HG03342 (cell line): Measurements from ENCODE around the gene CLDN7.
"Not testable (repeated sequence)": the region's sequence is repeated elsewhere in the genome, so short reads cannot be mapped to it uniquely, and the experiment has no call there.

ENCODE experiments used
- ATAC-seq: cut with Tn5 transposase; IDR thresholded peaks from one replicate; pipeline ENCODE4 v1.9.1; 2021; ENCODE audit warnings: mild to moderate bottlenecking, moderate library complexity; ENCODE audit not compliant: unreplicated experiment

CLDN7 gene

DNA sequence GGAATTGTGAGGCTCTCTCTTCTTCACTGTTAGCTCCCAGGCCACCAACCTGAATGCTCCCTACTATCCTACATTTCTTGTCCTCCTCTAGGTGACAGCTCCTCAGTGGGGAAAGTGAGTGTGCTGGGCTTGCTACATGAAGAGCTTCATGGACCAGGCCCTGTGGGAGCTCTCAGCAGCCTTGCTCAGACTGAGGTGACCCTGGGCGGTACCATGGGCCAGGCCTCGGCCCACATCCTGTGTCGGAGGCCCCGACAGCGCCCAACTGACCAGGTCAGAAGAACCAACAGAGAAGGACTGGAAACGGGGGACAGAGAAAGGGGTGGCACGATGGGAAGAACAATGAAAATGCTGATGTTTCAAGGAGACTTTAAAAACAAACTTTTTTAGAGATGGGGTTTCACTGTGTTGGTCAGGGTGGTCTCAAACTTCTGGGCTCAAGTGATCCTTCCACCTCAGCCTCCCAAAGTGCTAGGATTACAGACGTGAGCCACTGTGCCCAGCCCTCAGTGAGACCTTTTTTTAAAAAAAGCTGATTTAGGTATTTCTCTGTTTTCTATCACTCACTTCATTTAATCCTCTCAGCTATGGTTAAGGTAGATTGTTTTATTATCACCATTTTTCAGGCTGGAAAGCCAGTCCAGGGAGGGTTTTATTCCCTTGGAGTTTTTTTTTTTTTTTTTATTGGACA lies 5.4 kb downstream of the CLDN7 start:
- ATAC-seq: no peak

DNA sequence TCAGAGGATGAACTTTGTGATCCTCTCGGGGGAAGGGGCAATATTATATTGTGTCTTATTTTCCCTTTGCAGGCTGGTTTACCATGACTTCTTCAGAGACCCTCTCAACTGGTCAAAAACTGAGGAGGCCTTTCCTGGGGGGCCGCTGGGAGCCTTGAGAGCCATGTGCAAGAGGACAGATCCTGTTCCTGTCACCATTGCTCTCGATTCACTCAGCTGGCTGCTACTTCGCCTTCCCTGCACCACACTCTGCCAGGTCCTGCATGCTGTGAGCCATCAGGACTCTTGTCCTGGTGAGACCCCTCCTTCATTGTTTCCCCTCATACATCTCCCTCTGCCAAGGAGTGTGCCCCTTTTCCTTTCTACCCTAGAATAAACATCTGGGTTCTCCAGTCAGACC lies 7.8 kb downstream of the CLDN7 start:
- no peak for ATAC-seq

DNA sequence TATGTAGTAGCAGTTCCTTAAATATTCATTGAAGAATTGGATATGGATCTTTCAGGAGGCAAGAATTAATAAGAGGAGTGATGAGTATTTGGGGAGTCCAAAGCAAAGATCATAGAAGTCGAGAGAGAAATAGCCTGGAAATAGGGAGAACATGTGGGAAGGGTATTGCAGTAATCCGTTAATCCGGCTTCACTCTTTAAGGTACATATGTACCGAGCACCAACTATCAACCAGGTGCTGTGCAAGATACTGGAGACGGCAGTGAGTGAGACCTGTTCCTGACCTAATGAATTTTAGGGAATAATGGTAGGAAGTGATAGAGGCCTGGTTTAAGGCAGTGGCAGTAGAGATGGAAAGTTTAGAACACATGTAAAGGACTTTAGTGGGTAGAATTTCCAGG lies 9.2 kb downstream of the CLDN7 start:
- ATAC-seq: no peak

DNA sequence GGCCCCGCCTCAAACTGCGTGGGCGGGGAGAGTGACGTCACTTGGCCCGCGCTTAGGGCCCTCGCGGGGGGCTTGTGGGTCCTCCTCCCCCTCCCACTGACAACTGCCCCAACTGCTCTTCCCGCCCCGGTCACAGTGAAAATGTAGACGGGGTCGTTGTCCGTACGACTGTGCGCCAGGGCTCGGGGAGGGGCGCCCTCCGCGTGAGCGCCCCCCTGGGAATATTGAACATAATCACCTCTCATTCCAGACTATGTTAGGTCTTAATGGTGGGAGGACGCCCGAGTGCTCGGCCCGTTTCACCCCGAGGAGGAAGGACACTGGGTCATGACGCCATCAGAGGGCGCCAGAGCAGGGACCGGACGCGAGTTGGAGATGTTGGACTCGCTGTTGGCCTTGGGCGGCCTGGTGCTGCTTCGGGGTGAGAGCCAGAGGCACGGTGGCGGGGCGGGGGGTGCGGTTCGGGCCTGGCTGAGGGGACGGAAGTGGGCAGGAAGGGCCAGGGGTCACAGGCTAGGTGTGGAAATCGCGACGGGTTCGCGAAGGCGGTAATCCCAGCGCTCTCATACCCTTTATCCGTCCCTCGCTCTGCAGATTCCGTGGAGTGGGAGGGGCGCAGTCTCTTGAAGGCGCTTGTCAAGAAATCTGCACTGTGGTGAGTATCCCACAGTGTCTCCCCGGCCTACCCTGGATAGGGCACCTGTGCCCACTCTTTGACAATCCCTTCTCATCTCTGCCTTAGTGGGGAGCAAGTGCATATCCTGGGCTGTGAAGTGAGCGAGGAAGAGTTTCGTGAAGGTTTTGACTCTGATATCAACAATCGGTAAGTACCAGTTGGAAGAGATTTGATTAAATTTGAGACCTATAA lies 9.9 kb downstream of the CLDN7 start, which contains the start of gene ELP5:
ELP5 (plus strand) TSS at position 40 of the 868 bp plus-strand sequence; CDS start at position 376, 336 bp downstream.
- ATAC-seq: peak; percentile 49

DNA sequence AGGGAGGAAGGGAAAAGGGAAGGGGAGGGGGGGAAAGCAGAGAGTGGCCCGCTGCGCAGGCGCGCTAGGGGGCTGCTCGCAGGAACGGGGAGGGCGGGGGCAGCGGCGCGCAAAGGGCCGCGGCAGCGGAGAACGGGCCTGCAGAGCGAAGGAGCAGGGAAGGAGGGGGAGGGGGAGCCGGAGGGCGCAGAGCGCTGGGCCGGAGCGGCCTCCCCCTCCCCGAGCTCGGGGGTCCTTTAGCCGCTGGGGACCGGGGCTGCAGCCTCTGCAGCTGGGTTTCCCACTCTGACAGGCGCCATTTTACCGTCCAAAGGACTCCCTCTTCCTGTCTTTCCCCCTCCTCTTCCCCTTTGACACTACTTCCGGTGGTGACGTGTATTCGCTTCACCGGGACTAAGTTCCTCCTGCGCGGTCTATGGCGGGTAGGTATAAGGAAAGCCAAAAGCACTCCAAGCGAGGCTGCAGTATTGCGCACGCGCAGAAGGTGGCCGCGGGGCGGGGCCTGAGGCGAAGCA lies 10.6 kb downstream of the CLDN7 start, which contains the start of gene CTDNEP1:
CTDNEP1 (minus strand) TSS at position 74 of the 515 bp plus-strand sequence. CDS start 438 bp downstream, outside the sequence.
- peak; percentile 74 for ATAC-seq

DNA sequence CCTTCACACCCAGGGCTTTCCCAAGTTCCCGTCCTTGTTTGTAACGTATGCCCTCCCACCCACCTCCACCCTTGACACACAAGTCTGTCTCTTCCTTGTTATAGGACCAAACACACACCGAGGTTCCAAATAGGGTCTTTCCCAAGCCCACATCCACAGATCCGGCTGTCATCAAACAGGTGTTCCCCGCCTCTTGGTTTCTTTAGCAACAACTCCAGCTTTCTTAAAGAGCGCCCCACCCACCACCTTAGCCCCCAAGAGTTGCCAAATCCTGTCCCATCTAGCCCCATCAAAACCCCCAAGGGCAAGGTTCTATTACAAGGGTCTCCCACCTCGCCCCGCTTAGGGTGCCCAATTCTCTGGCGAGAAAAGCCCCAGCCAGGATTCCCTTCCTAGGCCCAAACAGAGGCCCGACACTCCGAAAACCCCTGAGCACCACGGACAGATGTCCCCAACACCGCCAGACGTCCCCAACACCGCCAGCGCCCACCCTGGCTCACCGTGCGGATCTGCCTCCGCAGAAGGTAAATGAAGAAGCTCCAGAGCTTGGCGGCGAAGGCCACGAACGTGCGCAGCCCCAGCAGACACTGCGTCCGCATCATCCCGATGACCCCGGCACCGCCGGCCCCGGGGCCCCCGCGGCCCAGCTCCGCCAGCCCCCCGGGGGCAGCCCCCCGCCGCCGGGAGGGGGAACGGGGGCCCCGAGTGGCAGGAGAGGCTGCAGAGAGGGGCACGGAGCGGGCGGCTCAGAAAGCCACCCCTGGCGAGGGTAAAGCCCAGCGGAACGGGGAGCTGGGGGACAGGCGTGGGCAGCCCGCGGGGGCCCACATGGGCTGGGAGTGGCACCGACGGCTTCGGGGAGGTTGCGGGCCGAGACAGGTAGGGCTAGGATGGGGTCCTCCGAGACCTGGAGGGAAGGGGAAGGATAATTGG lies 11.3 kb downstream of the CLDN7 start:
- ATAC-seq: no peak

DNA sequence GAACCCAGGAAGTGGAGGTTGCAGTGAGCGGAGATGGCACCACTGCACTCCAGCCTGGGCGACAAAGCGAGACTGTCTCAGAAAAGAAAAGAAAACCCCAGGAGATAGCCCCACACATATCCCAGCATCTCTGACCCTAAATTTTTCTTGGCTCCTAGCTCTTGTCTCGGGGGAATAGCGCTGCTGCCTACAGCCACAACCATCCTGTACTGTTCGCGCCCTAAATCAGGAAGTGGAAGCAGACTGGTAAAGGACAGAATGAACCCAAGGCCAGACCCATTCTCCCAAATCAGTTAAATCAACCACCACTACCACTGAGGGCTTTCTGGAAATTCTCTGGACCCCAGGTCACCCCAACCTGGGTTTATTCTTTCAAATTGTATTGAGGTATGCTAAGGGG lies 12.4 kb downstream of the CLDN7 start:
- ATAC-seq: no peak

DNA sequence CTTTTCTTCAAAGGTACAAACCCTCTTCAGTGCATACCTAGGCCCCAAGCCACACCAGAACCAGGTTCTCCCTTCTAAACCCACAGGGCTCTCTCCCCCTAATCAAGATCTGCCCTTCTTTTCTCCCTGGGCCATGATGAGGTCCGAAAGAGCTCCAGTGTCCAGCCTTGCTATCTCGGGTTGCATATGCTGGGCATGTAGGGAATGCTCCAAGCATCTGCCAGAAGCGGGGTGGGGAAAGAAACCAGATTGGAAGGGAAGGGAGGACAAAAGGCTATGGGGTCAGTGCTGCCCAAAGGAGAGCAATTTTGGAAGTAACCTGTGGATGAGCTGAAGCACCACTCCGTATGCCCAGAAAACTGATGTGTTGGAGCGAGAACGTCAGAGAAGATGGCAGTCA lies 13.1 kb downstream of the CLDN7 start:
- no peak for ATAC-seq

DNA sequence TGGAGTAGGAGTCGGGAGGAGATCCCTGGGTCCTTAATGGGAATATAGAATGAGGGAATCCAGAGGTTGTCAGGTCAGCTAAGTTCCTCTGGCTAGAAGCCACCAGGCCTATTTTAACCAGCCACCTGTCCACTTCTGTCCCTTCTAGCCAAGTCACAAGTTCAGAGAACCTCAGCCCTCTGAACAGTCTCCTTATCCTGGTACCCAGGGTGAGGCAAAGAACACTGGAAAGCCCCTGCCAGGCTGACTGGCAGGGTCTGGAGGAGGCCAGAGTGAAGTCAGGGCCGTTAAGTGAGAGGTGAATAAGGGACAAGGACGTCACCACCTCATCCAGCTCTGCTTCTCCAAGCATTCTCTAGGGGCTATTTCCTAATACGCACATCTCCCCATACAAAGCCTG lies 13.5 kb downstream of the CLDN7 start:
- ATAC-seq: no peak

DNA sequence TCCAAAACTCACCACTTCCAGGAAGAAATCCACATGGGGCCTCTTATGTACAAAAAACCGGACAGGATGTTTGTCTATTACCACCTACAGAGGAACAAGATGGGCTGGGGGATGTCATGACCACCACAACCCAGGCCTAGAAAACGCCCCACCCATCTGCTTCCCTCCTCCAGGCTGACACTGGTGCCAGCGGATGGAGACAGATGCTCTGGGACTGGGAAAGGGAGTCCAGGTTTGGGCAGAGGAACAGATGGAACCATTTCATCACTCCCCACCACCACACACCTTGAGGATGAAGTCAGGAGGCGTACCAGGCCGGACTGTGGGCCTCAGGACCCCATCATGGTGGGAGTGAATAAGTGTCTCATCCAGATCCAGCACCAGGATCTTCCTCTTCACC lies 15.5 kb downstream of the CLDN7 start:
- ATAC-seq: no peak

DNA sequence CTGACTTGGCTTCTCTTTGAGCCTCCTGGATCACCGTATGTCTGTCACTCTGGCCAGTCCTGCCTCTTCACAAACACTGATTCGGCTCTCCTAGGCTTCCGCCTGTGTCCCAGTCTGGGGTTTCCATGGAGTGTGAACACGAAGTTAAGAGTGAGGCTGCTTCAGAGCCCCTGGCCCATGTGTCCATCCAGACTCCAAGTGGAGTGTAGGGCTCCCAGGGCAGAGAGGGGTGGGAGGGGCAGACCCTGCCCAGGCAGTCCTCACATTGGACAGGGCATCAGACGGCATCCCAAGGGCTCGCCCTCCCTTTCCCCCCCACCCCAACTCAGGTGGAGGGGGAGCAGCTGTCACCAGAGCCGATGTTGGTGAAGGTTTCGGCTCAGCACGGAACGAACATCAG lies 18.4 kb downstream of the CLDN7 start:
- not testable (repeated sequence) for ATAC-seq

DNA sequence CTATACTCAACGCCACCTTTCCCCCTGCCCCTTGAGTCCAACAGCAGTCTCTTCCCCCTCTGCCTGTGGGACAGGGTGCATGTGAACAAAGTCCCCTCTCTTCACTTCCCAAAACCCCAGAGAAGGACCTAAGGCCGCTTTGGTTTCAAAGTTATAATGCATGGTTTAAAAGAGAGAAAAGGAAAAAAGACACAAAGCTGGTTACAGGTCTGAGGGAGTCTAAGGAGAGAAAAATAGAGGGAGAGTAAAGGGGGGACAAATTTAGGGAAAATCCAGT lies 18.9 kb downstream of the CLDN7 start:
- ATAC-seq: no peak

DNA sequence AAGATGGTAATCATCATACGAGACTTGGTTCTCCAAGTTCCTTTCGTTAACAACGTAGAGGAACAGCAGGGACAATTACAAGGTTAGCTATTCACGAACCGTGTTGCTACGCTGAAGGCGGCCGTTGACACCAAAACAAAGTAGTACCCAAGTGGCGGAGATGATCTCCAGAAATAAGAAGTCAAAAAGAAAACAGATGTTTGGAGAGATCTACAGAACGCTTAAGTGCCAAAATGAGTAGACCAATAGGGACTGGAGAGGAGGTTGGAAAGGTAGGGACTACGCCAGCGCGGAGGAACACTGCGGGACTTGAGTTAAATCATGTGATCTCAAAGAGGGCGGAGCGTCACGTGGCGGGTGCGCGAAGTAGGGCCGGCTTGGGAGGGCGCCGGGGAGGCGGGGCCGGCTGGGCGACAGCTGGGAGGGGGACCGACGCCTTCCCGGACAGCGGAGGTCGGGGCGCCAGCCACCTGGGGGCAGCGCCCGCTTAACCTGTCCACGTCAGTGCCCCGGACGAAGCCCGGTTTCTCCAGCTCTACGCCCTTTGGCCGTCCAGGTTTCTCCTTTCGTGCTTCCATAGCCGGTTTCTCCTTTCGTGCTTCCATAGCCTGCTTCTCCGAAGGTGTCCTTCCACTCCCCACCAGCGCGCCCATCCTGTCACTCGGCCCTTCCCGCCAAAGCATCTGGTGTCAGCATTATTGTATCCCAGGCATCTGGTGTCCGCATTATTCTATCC lies 19.4 kb downstream of the CLDN7 start:
- peak; percentile 39 for ATAC-seq

DNA sequence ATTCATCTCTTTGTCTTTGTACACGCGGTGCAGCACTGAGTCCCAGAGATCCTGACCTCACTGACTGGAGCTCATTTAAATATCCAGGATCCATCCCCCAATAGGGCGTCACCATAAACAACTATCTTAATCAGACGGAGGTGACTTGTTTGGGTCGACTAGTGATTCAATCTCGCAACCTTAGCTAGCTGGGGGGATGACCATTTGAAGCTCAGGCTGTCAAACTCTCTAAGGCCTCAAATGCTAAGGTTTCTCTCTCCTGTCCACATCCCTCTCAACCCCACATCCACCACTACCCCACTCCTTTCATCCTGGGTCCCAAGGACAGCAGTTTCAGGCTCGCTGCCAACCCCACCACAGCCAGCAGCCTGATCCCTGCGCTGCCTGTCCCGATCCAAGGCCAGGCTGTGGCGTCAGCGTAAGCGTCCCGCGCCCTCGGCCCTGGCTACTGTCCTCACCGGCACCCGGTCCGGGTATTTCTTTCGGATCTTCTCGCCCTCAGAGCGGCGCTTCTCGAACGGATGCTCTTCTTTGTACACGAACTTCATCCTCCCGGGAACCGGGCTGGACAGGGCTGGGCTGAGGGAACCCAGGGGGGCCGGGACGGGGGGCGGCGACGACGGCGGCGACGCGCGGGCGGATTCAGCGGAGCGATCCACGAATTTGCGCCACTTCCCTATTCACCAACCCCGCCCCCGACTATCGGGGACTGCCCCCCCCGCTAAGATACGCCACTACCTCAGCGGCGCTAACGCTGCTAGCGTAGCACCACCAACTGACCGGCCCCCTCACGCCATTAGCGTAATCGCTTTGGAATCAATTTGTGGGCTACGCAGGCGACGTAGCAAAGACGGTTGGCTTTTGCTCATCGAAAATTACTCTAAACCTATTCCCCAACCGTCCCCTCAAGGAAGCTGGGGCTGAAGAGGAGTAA lies 20.2 kb downstream of the CLDN7 start, which contains the start of gene GABARAP:
GABARAP (minus strand) TSS at position 667 of the 934 bp plus-strand sequence; CDS start at position 548, 119 bp downstream.
- peak; percentile 28 for ATAC-seq

DNA sequence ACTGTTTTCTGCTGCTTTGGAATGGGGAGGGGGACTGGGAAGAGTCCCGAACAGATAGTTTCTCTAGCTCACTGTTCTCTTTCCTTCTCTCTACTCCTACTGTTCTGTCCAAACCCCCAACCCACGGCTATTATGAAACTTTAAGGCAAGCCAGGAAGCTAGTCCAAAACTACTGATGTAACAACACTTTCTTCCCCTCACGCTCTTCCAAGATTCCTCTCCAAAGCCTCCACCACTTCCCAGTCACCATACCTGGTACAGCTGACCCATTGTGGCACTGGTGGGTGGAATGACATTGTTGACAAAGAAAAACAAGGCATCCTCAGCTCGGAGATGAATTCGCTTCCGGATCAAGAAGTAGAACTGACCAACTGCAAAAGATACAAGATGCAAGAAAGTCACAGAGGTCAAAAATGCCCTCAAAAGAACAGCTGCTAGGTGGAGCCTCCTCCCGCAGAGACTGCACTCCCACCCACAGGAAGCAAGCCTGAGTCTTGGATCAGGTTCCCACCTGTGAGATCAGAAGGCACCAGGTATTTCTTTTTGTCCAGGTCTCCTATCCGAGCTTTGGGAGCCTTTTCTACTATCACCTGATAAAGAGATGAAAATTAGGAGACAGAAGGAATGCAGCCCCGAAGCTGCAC lies 21.1 kb downstream of the CLDN7 start:
- no peak for ATAC-seq

DNA sequence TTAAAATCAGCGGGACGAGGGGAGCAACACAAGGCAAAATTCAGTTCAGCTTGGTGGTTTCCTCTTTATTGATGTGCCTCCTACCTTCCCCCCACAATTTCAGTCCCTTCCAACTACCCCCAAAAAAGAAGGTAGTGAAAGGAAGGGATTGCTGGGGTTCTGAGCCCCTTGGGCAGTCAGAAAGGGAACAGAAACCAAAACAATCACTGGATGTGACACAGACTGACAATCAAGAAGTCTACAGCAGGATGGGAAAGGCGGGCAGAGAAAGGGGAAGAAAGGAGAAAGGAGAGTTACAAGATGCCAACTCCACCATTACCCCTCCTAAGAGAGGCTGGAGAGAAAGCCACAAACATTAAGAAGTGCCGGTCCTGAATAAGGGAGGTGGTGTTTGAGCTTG lies 21.9 kb downstream of the CLDN7 start:
- ATAC-seq: no peak

DNA sequence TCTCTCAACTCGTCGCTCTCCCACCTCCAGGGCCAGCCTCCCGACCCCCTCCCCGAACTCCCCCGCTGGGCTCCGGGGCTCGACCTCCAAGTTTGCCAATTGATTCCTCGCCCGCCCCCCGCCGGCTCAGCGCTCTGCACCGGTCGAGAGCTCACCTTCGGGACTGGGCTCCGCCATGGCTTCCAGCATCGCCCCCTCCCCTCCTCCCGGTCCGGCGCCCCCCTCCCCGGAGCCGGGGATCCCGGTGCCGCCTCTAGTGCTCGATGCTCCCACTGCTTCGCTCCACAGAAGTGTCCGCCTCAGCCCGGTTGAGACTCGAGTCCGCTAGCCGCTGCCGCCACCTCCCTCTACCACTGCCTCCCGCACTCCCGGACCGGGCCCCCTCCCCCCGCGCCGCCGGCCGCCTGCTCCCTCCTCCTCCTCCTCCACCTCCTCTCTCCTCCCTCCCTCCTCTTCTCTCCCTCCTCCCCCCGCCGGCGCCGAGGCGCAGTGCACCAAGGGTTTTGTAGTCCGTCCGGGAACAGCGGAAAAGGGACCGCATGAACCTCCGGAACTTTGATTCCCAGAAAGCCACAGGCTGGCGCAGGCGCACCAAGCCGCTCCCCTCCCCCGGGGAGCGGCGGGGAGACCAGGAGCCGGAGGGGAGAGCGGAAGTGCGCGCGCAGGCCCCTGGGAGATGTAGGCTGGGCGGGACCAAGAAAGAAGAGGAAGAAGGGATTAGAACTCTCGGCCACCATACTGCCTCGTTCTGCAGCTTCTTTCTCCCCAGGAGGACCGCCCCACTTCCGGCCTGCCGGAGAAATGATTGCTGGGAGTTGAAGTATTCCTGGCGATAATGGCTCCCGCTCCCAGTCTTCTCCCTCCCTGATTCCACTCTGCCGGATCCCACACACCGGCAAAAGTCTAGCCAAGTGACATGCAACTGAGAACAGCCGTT lies 22.9 kb downstream of the CLDN7 start, which contains the start of gene PHF23:
PHF23 (minus strand) TSS at position 367 of the 937 bp plus-strand sequence; CDS start at position 189, 178 bp downstream.
- peak; percentile 49 for ATAC-seq
